Activated T-cell treated with anti-CD3 and anti-CD28 coated beads for 48 hours (primary cell): ENCODE results near the gene MRFAP1.
"Not testable (repeated sequence)": the region's sequence is repeated elsewhere in the genome, so short reads cannot be mapped to it uniquely, and the experiment has no call there.

Experiments used
- DNase-seq: peaks from one replicate; pipeline ENCODE4 v3.0.0-alpha.2; 2020; ENCODE audit warnings: low read depth

MRFAP1 gene

GRCh38 chr4:6610856-6611430 is 29.5 kb upstream of the MRFAP1 start:
- no peak for DNase-seq

- no peak for DNase-seq
These were observed 27.4 kb upstream of the MRFAP1 start for GRCh38 chr4:6612961-6613675.

- DNase-seq = no peak
These were observed 26.5 kb upstream of the MRFAP1 start for GRCh38 chr4:6613676-6614651.

- no peak for DNase-seq
These were observed 25.7 kb upstream of the MRFAP1 start for GRCh38 chr4:6614701-6615230.

GRCh38 chr4:6616087-6616995 is 24.1 kb upstream of the MRFAP1 start:
- DNase-seq = no peak

- no peak for DNase-seq
These were observed 23.2 kb upstream of the MRFAP1 start for GRCh38 chr4:6617246-6617645.

GRCh38 chr4:6618386-6619115 is 21.9 kb upstream of the MRFAP1 start:
- no peak for DNase-seq

- DNase-seq = no peak
These were observed 21.4 kb upstream of the MRFAP1 start for GRCh38 chr4:6619116-6619465.

- DNase-seq = no peak
These were observed 20.8 kb upstream of the MRFAP1 start for GRCh38 chr4:6619466-6620255.

GRCh38 chr4:6620296-6620695 is 20.2 kb upstream of the MRFAP1 start:
- no peak for DNase-seq

- DNase-seq = no peak
These were observed 19.5 kb upstream of the MRFAP1 start for GRCh38 chr4:6620891-6621555.

GRCh38 chr4:6621556-6621927 is 18.9 kb upstream of the MRFAP1 start:
- no peak for DNase-seq

GRCh38 chr4:6622744-6623143 is 17.7 kb upstream of the MRFAP1 start:
- DNase-seq = no peak

GRCh38 chr4:6625256-6625655 is 15.2 kb upstream of the MRFAP1 start:
- no peak for DNase-seq

GRCh38 chr4:6626066-6626465 is 14.4 kb upstream of the MRFAP1 start:
- no peak for DNase-seq

GRCh38 chr4:6627832-6628231 is 12.7 kb upstream of the MRFAP1 start:
- DNase-seq = no peak

- DNase-seq = not testable (repeated sequence)
These were observed 12.0 kb upstream of the MRFAP1 start for GRCh38 chr4:6628484-6628883.

GRCh38 chr4:6632125-6632524 is 8.4 kb upstream of the MRFAP1 start:
- no peak for DNase-seq

GRCh38 chr4:6633091-6633906 is 7.2 kb upstream of the MRFAP1 start:
- no peak for DNase-seq
